ENCODE results near the gene RAPGEF4. TPM values are rescaled to one million over a fixed set of nuclear protein-coding genes. Genes with fewer than 3 reads are reported as not detected.

RAPGEF4 gene
- total and polyA plus RNA-seq, 2 of the 13 experiments (the other 11 are each of a cell fraction or from before 2014, with no cell fraction given), result 0.78 to 0.91 TPM

GRCh38 chr2:172955587-172955986 lies 219.9 kb downstream of the RAPGEF4 start:
- FAIRE-seq (no peak), DNase-seq (ENCODE audit: low spot score) (no peak), ATAC-seq (no peak; the same call in 2 of the 3 replicates)
- ChIA-PET POLR2A (no interaction called here), CTCF (ENCODE audit: low intra/inter-chr PET ratio, low total read pairs) (no interaction called here)
- intact Hi-C loops (cut with micrococcal nuclease; ENCODE audit: unreplicated experiment) (no loop called here), in situ Hi-C loops (cut with HindIII; ENCODE audit: extremely low pct_ligation_motif_present, low pct_unique_long_range_greater_than_20kb) (no loop called here)
- no peaks in the 10 kb centered on the region for H3K4me1 ChIP-seq (ENCODE audit: insufficient read depth, low read length)
- BruUV-seq (replicated peaks), result no TSS peak
- no peaks in the 10 kb centered on the region for H3K36me3 ChIP-seq (replicated peaks in 1 of 2; ENCODE audit: control insufficient read depth in 1 of 2, insufficient read depth in 2 of 2, low read length in 2 of 2)
- H3K9me3 ChIP-seq (ENCODE audit: low read length), result no peaks in the 10 kb centered on the region
- no peak overlapping the region for H2AFZ ChIP-seq (ENCODE audit: low read length)
- H3K27me3 ChIP-seq (ENCODE audit: control insufficient read depth in 1 of 2, insufficient read depth in 2 of 2, low read length in 2 of 2), result peaks cover 0 to 9% of the 10 kb centered on the region in 2 experiments; a peak in 4 of 5 replicates
- H3K9ac ChIP-seq (ENCODE audit: insufficient read depth, low read depth, low read length), result no peak overlapping the region
- H3K4me3 ChIP-seq (replicated peaks in 1 of 3; ENCODE audit: insufficient read depth in 1 of 3, low read depth in 2 of 3, low read length in 3 of 3), result no peak overlapping the region
- H3K4me2 ChIP-seq (ENCODE audit: low read depth, low read length), result no peak overlapping the region
- no peaks in the 10 kb centered on the region for H4K20me1 ChIP-seq (ENCODE audit: insufficient read depth, low read length)
- no peak overlapping the region for H3K27ac ChIP-seq (ENCODE audit: extremely low read length, insufficient read depth, low read length)
- 46% methylated on average over 11 of the region's 11 CpGs for WGBS (ENCODE audit: low lambda C conversion rate)
- H3K79me2 ChIP-seq (ENCODE audit: insufficient read depth, low read length), result no peaks in the 10 kb centered on the region
- TF ChIP-seq, protein P1, sequence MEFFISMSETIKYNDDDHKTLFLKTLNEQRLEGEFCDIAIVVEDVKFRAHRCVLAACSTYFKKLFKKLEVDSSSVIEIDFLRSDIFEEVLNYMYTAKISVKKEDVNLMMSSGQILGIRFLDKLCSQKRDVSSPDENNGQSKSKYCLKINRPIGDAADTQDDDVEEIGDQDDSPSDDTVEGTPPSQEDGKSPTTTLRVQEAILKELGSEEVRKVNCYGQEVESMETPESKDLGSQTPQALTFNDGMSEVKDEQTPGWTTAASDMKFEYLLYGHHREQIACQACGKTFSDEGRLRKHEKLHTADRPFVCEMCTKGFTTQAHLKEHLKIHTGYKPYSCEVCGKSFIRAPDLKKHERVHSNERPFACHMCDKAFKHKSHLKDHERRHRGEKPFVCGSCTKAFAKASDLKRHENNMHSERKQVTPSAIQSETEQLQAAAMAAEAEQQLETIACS (CRISPR knock-in tag; IDR thresholded peaks at IDR 0.05), result no peak
- TF ChIP-seq ZNF24 (IDR thresholded peaks at IDR 0.05), result no peak
- TF ChIP-seq, protein P2, sequence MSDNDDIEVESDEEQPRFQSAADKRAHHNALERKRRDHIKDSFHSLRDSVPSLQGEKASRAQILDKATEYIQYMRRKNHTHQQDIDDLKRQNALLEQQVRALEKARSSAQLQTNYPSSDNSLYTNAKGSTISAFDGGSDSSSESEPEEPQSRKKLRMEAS (IDR thresholded peaks at IDR 0.05), result no peak
- TF ChIP-seq CENPX (CRISPR knock-in tag; IDR thresholded peaks at IDR 0.05), result no peak
- TF ChIP-seq, protein P3, sequence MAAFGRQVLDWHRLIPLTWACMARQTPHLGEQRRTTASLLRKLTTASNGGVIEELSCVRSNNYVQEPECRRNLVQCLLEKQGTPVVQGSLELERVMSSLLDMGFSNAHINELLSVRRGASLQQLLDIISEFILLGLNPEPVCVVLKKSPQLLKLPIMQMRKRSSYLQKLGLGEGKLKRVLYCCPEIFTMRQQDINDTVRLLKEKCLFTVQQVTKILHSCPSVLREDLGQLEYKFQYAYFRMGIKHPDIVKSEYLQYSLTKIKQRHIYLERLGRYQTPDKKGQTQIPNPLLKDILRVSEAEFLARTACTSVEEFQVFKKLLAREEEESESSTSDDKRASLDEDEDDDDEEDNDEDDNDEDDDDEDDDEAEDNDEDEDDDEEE (CRISPR knock-in tag; IDR thresholded peaks at IDR 0.05), result no peak
- no peak for TF ChIP-seq STAT5B (CRISPR knock-in tag; IDR thresholded peaks at IDR 0.05)
- TF ChIP-seq ZNF547 (CRISPR knock-in tag; IDR thresholded peaks at IDR 0.05), result no peak
- no peak for TF ChIP-seq NR2C2 (CRISPR knock-in tag; IDR thresholded peaks at IDR 0.05; ENCODE audit: borderline replicate concordance)
- no peak for TF ChIP-seq GLI4 (CRISPR knock-in tag; IDR thresholded peaks at IDR 0.05; ENCODE audit: borderline replicate concordance)
- TF ChIP-seq ZMYM4 (CRISPR knock-in tag; IDR thresholded peaks at IDR 0.05), result no peak

Measured in HepG2 (cell line).